Chondrocyte (in vitro differentiated cells): ENCODE results near the gene ANTKMT. TPM values are rescaled to one million over a fixed set of nuclear protein-coding genes. Genes with fewer than 3 reads are reported as not detected.

ENCODE experiments used
- DNase-seq: peaks from one replicate; pipeline ENCODE4 v3.0.0; 2021; ENCODE audit warnings: mixed read lengths, low spot score
- H3K27ac Mint-ChIP-seq: one replicate; pipeline ENCODE4 v1.8.0; 2021; ENCODE audit warnings: mild to moderate bottlenecking, moderate library complexity, mixed read lengths; ENCODE audit not compliant: unreplicated experiment
- H3K27me3 Mint-ChIP-seq: 2 replicates; pipeline ENCODE4 v1.8.0; 2021; ENCODE audit warnings: low read depth, mixed read lengths
- H3K36me3 Mint-ChIP-seq: 2 replicates; pipeline ENCODE4 v1.8.0; 2021; ENCODE audit warnings: low read depth, mixed read lengths
- H3K4me1 Mint-ChIP-seq: 2 replicates; pipeline ENCODE4 v1.8.0; 2021; ENCODE audit warnings: low read depth, mild to moderate bottlenecking, mixed read lengths
- H3K4me3 Mint-ChIP-seq: one replicate; pipeline ENCODE4 v1.8.0; 2021; ENCODE audit warnings: mild to moderate bottlenecking, moderate library complexity, mixed read lengths; ENCODE audit not compliant: unreplicated experiment
- H3K9me3 Mint-ChIP-seq: 2 replicates; pipeline ENCODE4 v1.8.0; 2021; ENCODE audit warnings: low read depth, mixed read lengths
- CTCF ChIP-seq: fragments of 200-600 bp; sonication (generic); IDR thresholded peaks from 2 replicates; pipeline ENCODE4 v1.5.0; 2021; ENCODE audit warnings: antibody characterized with exemption, mild to moderate bottlenecking, moderate library complexity
- total RNA-seq: library from RNA; stranded (reverse); gene quantifications from 3 replicates; pipeline ENCODE4 v1.2.1, GENCODE V29; 2021

Gene ANTKMT
- total RNA-seq, 1 donor from 2014 or later, result 38.2 TPM

GRCh38 chr16:683396-684070, 37.4 kb upstream of the ANTKMT start:
- Mint-ChIP-seq H3K27ac (peak overlapping the region; percentile 59), H3K36me3 (peaks cover 11% of the 10 kb centered on the region), H3K4me3 (peak overlapping the region; percentile 68), H3K27me3 (no peaks in the 10 kb centered on the region), H3K9me3 (no peaks in the 10 kb centered on the region), H3K4me1 (peaks cover 39% of the 10 kb centered on the region)
- no peak for TF ChIP-seq CTCF
- DNase-seq, result no peak

GRCh38 chr16:684071-684794, 36.7 kb upstream of the ANTKMT start, which contains the start of gene JMJD8:
Gene JMJD8 (minus strand): TSS chr16:684334. CDS start chr16:684319, 15 bp downstream.
- Mint-ChIP-seq H3K27ac (peak within 1 kb of the TSS; percentile 74), H3K9me3 (no peaks in the 10 kb centered on the region), H3K36me3 (peaks cover 11% of the 10 kb centered on the region), H3K4me1 (peaks cover 42% of the 10 kb centered on the region), H3K27me3 (no peaks in the 10 kb centered on the region), H3K4me3 (peak within 1 kb of the TSS; percentile 68)
- peak; percentile 99 for DNase-seq
- TF ChIP-seq CTCF, result no peak

GRCh38 chr16:684961-685696, 35.8 kb upstream of the ANTKMT start:
- H3K27me3 Mint-ChIP-seq, result no peaks in the 10 kb centered on the region
- TF ChIP-seq CTCF, result no peak
- DNase-seq, result no peak
- no peak overlapping the region for H3K27ac Mint-ChIP-seq
- no peaks in the 10 kb centered on the region for H3K9me3 Mint-ChIP-seq
- no peak overlapping the region for H3K4me3 Mint-ChIP-seq
- H3K4me1 Mint-ChIP-seq, result peaks cover 47% of the 10 kb centered on the region
- H3K36me3 Mint-ChIP-seq, result peaks cover 11% of the 10 kb centered on the region

GRCh38 chr16:685967-686366, 35.0 kb upstream of the ANTKMT start:
- H3K9me3 Mint-ChIP-seq, result no peaks in the 10 kb centered on the region
- H3K36me3 Mint-ChIP-seq, result peaks cover 11% of the 10 kb centered on the region
- peaks cover 49% of the 10 kb centered on the region for H3K4me1 Mint-ChIP-seq
- H3K27ac Mint-ChIP-seq, result no peak overlapping the region
- no peak for DNase-seq
- peak; percentile 70 for TF ChIP-seq CTCF
- no peaks in the 10 kb centered on the region for H3K27me3 Mint-ChIP-seq
- peak overlapping the region; percentile 31 for H3K4me3 Mint-ChIP-seq
